Activated CD4-positive, alpha-beta T cell treated with anti-CD3 and anti-CD28 coated beads, Interleukin-2, amount 50 U/mL, for 16 hours (primary cell): Measurements from ENCODE around the gene DENR.
"Not testable (repeated sequence)": the region's sequence is repeated elsewhere in the genome, so short reads cannot be mapped to it uniquely, and the experiment has no call there.

Experiments
- DNase-seq: peaks from one replicate; pipeline ENCODE4 v3.0.0-alpha.2; 2020

Gene DENR

DNA sequence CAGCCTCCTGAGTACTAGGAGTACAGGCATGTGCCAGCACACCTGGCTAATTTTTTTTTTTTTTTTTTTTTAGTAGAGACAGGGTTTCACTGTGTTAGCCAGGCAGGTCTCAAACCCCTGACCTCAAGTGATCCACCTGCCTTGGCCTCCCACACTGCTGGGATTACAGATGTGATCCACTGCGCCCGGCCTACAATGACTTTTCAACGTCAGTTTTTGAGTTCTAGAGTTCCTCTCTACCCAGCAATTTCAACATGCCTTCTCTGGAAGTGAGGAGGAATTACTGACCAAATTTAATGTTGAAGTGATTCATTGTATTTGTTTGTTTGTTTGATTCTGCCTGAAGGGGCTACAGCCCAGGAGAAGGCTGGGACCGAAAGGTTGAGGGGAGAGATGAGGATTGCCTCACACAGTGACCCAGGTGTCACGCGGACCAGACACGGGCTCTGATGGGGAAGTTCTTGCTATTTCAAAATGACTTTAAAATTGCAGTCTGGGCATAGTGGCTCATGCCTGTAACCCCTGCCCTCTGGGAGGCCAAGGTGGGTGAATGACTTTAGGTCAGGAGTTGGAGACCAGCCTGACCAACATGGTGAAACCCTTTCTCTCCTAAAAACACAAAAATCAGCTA, 8.6 kb upstream of the DENR start:
- no peak for DNase-seq

- no peak for DNase-seq
Observed at GRCh38 chr12:122747224-122748135, 5.1 kb upstream of the DENR start.

GRCh38 chr12:122749569-122750332, 2.9 kb upstream of the DENR start:
- no peak for DNase-seq

DNA sequence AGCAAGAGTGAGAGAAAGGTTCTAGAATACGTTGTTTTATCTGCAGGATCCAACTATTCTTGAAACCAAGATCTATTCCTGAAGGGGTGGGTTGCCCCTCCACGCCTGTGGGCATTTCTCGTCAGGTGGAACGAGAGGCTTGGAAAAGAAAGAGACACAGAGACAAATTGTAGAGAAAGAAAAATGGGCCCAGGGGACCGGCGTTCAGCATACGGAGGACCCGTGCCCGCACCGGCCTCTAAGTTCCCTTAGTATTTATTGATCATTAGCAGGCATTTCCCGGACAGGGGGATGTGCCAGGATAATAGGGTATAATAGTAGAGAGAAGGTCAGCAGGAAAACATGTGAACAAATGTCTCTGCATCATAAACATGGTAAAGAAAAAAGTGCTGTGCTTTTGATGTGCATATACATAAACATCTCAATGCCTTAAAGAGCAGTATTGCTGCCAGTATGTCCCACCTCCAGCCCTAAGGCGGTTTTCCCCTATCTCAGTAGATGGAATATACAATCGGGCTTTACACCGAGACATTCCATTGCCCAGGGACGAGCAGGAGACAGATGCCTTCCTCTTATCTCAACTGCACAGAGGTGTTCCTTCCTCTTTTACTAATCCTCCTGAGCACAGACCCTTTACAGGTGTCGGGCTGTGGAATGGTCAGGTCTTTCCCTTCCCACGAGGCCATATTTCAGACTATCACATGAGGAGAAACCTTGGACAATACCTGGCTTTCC, 1.7 kb upstream of the DENR start:
- not testable (repeated sequence) for DNase-seq

- no peak for DNase-seq
Observed at GRCh38 chr12:122753319-122753650, 661 bp downstream of the DENR start.

- no peak for DNase-seq
Observed at GRCh38 chr12:122754790-122755189, 2.2 kb downstream of the DENR start.

- DNase-seq = no peak
Observed at GRCh38 chr12:122757568-122757967, 4.9 kb downstream of the DENR start.

GRCh38 chr12:122785503-122785902, 32.9 kb downstream of the DENR start:
- no peak for DNase-seq

DNA sequence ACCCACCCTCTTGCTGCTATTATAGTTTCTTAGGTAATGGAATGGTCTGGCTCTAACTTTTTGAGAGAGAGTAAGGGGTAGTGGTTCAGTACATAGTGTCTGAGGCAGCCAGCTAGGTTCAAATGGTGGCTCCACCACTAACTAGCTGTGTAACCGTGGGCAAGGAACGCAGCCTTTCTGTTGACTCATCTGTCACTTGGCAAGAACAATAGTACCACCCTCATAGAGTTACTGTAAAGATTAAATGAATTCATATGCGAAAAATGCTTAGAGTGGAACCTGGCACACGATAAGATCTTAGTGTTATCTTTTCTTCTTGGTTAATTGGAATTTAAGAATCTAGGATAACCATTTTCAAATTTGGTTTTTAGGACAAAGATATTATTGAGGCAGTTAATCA, 35.8 kb downstream of the DENR start:
- DNase-seq = no peak

GRCh38 chr12:122789637-122790036, 37.0 kb downstream of the DENR start:
- no peak for DNase-seq

- DNase-seq = no peak
Observed at GRCh38 chr12:122790393-122791075, 37.9 kb downstream of the DENR start.

- peak; percentile 58 for DNase-seq
Observed at GRCh38 chr12:122793685-122794106, 41.1 kb downstream of the DENR start.

GRCh38 chr12:122795807-122796206, 43.2 kb downstream of the DENR start:
- no peak for DNase-seq

- no peak for DNase-seq
Observed at GRCh38 chr12:122799641-122800243, 47.1 kb downstream of the DENR start.

DNA sequence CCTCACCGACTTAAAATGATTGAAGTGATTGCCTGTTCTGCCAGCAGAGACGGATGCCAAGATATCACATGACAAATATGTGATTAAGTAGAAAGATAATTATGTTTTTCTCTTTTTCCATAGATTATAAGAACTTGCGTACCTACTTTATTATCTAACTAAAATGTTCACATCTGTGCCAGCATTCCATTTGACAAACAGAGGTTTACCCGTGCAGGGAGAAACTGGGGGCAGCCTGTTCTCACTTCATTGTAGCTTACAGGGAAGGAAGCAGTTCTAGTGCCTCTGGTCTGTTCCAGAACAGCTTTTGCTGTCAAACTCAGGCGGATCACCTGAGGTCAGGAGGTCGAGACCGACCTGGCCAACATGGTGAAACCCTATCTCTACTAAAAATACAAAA, 51.3 kb downstream of the DENR start:
- DNase-seq = no peak

DNA sequence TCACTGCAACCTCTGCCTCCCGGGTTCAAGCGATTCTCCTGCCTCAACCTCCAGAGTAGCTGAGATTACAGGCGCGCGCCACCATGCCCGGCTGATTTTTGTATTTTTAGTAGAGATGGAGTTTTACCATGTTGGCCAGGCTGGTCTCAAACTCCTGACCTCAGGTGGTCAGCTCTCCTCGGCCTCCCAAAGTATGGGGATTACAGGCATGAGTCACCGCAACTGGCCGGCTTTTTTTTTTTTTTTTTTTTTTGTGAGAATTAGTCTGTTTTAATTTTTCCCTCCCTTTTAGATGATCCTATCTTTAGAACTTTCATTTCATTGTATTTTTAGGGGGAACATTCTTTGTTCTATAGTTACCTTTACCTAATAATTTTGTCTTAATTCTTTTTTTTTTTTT, 52.3 kb downstream of the DENR start:
- DNase-seq = not testable (repeated sequence)

DNA sequence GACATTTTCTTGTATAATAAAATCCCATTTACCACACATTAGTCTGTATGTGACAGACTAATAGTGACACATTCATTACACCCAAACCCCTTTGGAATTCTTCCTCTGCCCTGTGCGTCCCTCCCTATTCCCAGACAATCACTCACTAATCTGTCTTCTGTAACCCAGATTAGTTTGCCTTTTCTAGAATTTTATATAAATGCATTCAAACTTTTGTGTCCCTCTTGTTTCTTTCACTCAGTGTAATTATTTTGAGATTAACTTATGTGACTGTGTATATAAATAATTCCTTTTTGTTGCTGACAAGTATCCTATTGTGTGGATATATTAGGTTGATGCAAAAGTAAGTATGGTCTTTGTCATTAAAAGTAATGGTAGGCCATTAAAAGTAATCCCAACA, 55.0 kb downstream of the DENR start:
- no peak for DNase-seq

- DNase-seq = no peak
Observed at GRCh38 chr12:122811777-122812176, 59.2 kb downstream of the DENR start.

DNA sequence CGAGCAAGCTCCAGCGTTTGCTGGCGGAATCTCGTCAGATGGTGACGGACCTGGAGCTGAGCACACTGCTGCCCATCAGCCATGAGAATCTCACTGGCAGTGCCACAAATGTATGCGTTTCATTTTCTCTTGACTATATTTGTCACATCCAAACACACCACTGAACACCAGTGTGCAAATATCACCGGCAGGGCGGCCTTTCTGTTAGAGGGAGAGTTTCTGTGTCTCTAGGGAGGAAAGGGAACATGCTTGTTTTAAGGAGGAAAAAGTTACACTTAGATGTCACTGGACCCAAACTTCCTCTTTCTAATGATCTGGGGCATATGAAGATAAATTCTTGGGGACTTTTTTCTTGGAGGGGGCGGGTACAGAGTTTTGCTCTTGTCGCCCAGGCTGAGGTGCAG, 60.7 kb downstream of the DENR start:
- DNase-seq = no peak

DNA sequence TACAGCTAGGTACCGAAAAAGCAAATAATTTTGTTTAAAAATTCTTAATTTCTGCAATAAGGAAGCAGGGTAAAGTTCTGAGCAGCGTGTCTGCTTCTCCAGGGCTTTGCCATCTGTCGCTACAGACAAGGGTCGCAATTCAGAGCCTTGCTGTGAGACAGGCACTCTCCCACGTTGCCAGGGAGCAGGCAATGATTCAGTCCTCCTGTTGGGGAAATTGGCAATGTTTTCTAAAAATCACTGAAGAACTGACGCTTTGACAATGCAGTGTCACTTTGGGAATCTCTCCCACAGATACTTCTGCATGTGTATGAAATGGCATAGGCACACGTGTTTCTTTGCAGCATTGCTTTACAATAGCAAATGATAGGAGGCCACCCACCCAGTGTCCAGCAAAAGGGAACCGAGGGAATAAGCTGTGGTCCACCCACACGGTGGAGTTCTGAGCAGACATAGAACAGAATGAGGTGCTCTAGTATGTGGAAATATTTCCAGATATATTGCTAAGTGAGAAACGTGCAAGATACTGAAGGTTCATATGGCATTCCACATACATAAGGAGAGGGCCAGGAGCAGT, 66.7 kb downstream of the DENR start:
- no peak for DNase-seq

DNA sequence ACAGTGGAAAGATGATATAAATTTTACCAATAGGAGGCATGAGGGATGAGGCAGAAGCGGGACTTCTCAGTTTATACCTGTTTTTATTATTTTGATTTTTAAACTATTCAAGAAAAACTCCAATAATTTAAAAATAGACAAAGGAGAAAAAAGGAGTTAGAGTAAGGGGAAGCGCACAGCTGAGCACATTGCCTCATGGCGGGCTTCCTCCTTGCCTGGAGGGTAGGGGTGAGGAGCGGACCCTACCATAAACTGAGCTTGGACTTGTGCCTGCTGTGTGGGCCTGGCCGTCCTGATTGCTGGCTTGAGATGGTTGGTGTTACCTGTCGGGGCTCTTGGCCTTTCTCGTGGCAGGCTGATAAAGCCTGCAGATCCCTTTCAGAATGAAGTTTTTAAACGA, 67.5 kb downstream of the DENR start:
- no peak for DNase-seq
